Vagina (tissue), 2 donors: Measurements from ENCODE around the gene TNFRSF8.

Source experiments
- CTCF ChIP-seq, 3 experiments: fragments of 450-650 bp in 2 of 3; fragments of 200-600 bp in 1 of 3; sonication (generic) in 1 of 3; IDR thresholded peaks; one replicate each; pipeline ENCODE4 v1.5.1; 2017 to 2019; ENCODE audit warnings: antibody characterized with exemption in 3 of 3, mild to moderate bottlenecking in 2 of 3, moderate library complexity in 2 of 3
- POLR2AphosphoS5 ChIP-seq, 2 donors: sonication (generic); formaldehyde crosslinking; IDR thresholded peaks; one replicate each; pipeline ENCODE4 v1.9.0; 2017; ENCODE audit warnings: antibody characterized with exemption in 2 of 2, mild to moderate bottlenecking in 2 of 2, low read depth in 1 of 2; ENCODE audit not compliant: insufficient read depth in 1 of 2

GRCh38 chr1:12056331-12056841, 6.7 kb upstream of the TNFRSF8 start:
- TF ChIP-seq CTCF (IDR thresholded peaks at IDR 0.05), result no peak
- TF ChIP-seq POLR2AphosphoS5 (IDR thresholded peaks at IDR 0.05; ENCODE audit: insufficient read depth in 1 of 2, low read depth in 1 of 2), result no peak
